ENCODE data around the gene NDUFC1.
"Not testable (repeated sequence)": the region's sequence is repeated elsewhere in the genome, so short reads cannot be mapped to it uniquely, and the experiment has no call there.

The NDUFC1 gene

GRCh38 chr4:139295942-139296299, 6.4 kb downstream of the NDUFC1 start:
- FAIRE-seq = no peak

- no peak for FAIRE-seq
These were observed 6.9 kb downstream of the NDUFC1 start for GRCh38 chr4:139295206-139295941.

DNA sequence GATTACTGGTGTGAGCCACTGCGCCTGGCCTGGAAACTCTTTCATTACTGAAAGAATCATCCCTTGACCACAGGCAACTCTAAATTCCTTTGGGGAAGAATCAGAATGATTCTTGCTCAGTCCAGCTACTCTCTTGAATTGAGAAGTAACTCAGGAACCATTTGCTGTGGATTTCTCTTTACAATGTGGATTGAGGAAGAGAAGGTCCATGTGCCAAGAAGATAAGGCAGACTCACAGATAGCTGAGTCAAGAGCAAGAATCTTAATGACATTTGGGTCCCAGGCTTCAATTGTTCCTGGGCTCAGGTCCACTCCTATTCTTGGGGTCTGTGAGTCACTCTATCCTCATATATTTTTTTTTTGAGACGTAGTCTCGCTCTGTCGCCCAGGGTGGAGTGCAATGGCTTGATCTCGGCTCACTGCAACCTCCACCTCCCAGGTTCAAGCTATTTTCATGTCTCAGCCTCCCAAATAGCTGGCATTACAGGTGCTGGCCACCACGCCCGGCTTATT, 16.0 kb downstream of the NDUFC1 start:
- FAIRE-seq = no peak

GRCh38 chr4:139282721-139283075, 19.6 kb downstream of the NDUFC1 start:
- no peak for FAIRE-seq

- FAIRE-seq = no peak
These were observed 20.1 kb downstream of the NDUFC1 start for GRCh38 chr4:139282065-139282720.

- FAIRE-seq = no peak
These were observed 22.3 kb downstream of the NDUFC1 start, which contains the start of gene MGARP for GRCh38 chr4:139279760-139280620. TSS of gene MGARP (minus strand) at chr4:139280225. CDS start at chr4:139280158, 67 bp downstream.

GRCh38 chr4:139278912-139279759, 23.1 kb downstream of the NDUFC1 start:
- FAIRE-seq = no peak

GRCh38 chr4:139278485-139278884, 23.8 kb downstream of the NDUFC1 start:
- no peak for FAIRE-seq

GRCh38 chr4:139275281-139275735, 27.0 kb downstream of the NDUFC1 start:
- FAIRE-seq = no peak

- FAIRE-seq = no peak
These were observed 27.5 kb downstream of the NDUFC1 start for GRCh38 chr4:139274790-139275189.

GRCh38 chr4:139273835-139274234, 28.4 kb downstream of the NDUFC1 start:
- no peak for FAIRE-seq

DNA sequence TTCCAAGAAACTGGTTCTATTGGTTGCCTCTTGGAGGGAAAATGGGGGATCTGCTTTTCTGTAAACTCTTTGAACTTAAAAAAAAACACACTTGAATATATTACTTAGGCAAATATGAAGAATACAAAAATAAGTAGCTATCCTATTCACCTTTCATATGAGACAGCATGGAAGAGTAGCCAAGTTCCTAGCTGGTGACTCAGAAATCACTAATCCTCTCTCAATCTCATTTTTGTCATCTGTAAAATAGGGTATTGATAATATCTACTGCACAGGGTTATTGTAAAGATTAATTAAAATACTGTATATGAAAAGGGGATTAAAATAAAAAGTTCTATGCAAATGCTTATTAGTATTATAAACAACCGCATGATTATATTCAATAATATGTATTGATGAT, 35.0 kb downstream of the NDUFC1 start:
- no peak for FAIRE-seq

GRCh38 chr4:139266583-139267257, 35.6 kb downstream of the NDUFC1 start:
- no peak for FAIRE-seq

DNA sequence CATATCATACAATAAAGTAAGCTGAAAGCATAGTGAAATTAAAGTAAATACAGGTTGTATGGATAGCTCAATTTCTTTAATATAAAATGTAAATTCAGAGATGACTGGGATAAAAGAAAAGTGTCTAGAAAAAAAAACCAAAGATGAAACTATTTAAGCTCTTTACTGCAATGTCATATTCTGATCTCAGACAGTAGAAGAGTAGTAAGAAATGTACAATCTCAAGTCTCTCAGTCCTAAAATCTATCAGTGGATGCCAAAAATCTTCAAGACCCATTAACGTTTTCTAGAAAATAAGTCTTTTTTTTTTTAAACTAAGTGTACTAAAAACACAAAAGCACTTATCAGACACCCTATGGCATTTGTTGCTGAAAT, 36.1 kb downstream of the NDUFC1 start:
- no peak for FAIRE-seq

DNA sequence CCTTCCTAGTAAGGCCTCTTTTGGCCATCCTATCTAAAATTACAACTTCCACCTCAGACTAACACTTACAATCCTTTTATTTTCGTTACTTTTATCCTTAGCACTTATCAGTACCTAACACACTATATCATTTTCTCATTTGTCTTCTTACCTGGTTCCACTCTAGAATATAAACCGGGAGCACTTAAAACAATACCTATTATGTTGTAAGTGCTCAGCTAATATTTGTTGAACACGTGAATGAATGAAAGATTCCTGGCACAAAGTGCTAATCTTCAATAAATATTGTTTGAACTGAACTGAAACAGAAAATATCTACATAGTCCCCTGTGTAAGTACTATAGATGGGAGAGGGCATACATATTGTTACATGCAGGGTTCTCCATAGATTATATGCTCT, 36.6 kb downstream of the NDUFC1 start:
- no peak for FAIRE-seq

- peak; percentile 10 for FAIRE-seq
These were observed 45.9 kb downstream of the NDUFC1 start for GRCh38 chr4:139256349-139256748.

DNA sequence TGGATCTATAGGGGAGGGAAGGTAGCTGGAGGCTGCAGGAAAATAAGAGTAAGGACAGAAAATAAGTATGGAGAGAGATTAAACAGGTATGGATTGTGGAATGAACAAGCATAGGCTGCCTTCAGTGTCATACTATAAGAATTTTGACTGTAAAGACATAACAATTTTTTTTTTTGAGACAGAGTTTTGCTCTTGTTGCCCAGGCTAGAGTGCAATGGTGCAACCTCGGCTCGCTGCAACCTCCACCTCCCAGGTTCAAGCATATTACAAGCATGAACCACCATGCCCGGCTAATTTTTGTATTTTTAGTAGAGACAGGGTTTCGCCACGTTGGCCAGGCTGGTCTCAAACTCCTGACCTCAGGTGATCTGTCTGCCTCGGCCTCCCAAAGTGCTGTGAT, 46.7 kb downstream of the NDUFC1 start:
- FAIRE-seq = not testable (repeated sequence)

GRCh38 chr4:139253713-139254112, 48.6 kb downstream of the NDUFC1 start:
- no peak for FAIRE-seq

- no peak for FAIRE-seq
These were observed 49.2 kb downstream of the NDUFC1 start for GRCh38 chr4:139253046-139253445.

DNA sequence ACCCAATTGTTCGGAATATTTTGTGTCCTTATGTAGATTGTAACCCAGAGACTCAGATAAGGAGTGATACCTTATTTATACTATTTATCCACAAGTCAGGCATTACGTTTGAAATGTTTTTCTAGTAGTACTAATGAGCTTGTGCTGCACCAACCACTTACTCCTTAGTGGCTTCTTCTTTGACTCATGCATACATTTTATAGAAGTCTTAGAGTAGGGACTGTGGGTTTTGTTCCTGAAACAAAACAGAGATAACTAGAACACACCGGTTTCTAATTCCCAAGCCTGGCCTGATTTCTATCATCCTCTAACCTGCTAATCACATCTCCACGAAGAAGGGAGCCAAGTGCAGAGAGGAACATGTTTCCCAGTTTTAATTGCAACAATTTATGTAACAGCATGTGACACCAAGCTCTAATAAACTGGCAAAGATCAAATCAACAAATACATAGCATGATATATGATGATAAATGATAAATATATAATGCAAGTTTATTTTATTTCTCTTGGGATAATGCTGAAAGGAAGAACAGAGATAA, 54.5 kb downstream of the NDUFC1 start:
- FAIRE-seq = no peak

- no peak for FAIRE-seq
These were observed 55.0 kb downstream of the NDUFC1 start for GRCh38 chr4:139247241-139247640.

Measured in colon (tissue), 2 donors.